WTC11 (cell line): ENCODE results near the gene RASSF9. TPM values are rescaled to one million over a fixed set of nuclear protein-coding genes. Genes with fewer than 3 reads are reported as not detected.

Experiments
- ATAC-seq: fragments of 200-7000 bp; cut with Tn5 transposase; 2 replicates; pipeline ENCODE4 v1.10.0; 2021; ENCODE audit warnings: mild to moderate bottlenecking, moderate library complexity
- CTCF ChIA-PET: fragments of 300-600 bp; sonication (Branson Sonifier 250); formaldehyde crosslinking; loops from one replicate; lab custom pipeline; 2021; ENCODE audit warnings: antibody characterized with exemption; lab: Charles Lee
- POLR2A ChIA-PET: fragments of 350-600 bp; sonication (Branson Sonifier 250); formaldehyde crosslinking; loops from one replicate; lab custom pipeline; 2021; ENCODE audit warnings: antibody characterized with exemption; lab: Charles Lee
- DNase-seq: peaks from one replicate; pipeline ENCODE4 v3.0.0; 2021; ENCODE audit warnings: low spot score
- H3K27ac Mint-ChIP-seq: 2 replicates; pipeline ENCODE4 v1.8.0; 2021; ENCODE audit warnings: mixed read lengths
- H3K27me3 Mint-ChIP-seq: 2 replicates; pipeline ENCODE4 v1.8.0; 2021; ENCODE audit warnings: low read depth, mild to moderate bottlenecking, moderate library complexity, mixed read lengths
- H3K36me3 Mint-ChIP-seq: 2 replicates; pipeline ENCODE4 v1.8.0; 2021; ENCODE audit warnings: mixed read lengths
- H3K4me1 Mint-ChIP-seq: 2 replicates; pipeline ENCODE4 v1.8.0; 2022; ENCODE audit warnings: mixed read lengths
- H3K4me3 Mint-ChIP-seq: 2 replicates; pipeline ENCODE4 v1.8.0; 2021; ENCODE audit warnings: mild to moderate bottlenecking, moderate library complexity, mixed read lengths
- H3K9me3 Mint-ChIP-seq: 2 replicates; pipeline ENCODE4 v1.8.0; 2021; ENCODE audit warnings: mixed read lengths
- ARID4B ChIP-seq: sonication (generic); formaldehyde crosslinking; IDR thresholded peaks from 2 replicates; pipeline ENCODE4 v1.8.0; 2023; ENCODE audit warnings: missing genetic modification reagents, mild to moderate bottlenecking, borderline replicate concordance
- CDX4 ChIP-seq: fragments of 250-450 bp; sonication (Bioruptor Pico); IDR thresholded peaks from 2 replicates; pipeline ENCODE4 v1.9.0; 2021; ENCODE audit warnings: moderate library complexity, mild to moderate bottlenecking, inconsistent platforms, borderline replicate concordance
- CREB1 ChIP-seq: sonication (generic); formaldehyde crosslinking; IDR thresholded peaks from 2 replicates; pipeline ENCODE4 v1.8.0; 2023; ENCODE audit warnings: mild to moderate bottlenecking, missing genetic modification reagents
- ERG ChIP-seq: fragments of 250-450 bp; sonication (Bioruptor Pico); IDR thresholded peaks from 2 replicates; pipeline ENCODE4 v1.8.0; 2021; ENCODE audit warnings: mild to moderate bottlenecking
- HMGA2 ChIP-seq: fragments of 250-450 bp; sonication (Bioruptor Pico); IDR thresholded peaks from 2 replicates; pipeline ENCODE4 v1.4.0; 2021; ENCODE audit warnings: mild to moderate bottlenecking, moderate library complexity
- JUN ChIP-seq: sonication (generic); formaldehyde crosslinking; IDR thresholded peaks from 2 replicates; pipeline ENCODE4 v1.8.0; 2023; ENCODE audit warnings: mild to moderate bottlenecking, missing genetic modification reagents
- NR1H2 ChIP-seq: sonication (generic); formaldehyde crosslinking; IDR thresholded peaks from 2 replicates; pipeline ENCODE4 v1.9.0; 2021; ENCODE audit warnings: mild to moderate bottlenecking, moderate library complexity, missing genetic modification reagents
- NR2C2 ChIP-seq: sonication (generic); formaldehyde crosslinking; IDR thresholded peaks from 2 replicates; pipeline ENCODE4 v1.8.0; 2022; ENCODE audit warnings: mild to moderate bottlenecking, missing genetic modification reagents
- NR3C1 ChIP-seq: sonication (generic); formaldehyde crosslinking; conservative IDR thresholded peaks from 2 replicates; pipeline ENCODE4 v1.8.1; 2023; ENCODE audit warnings: low read depth, mild to moderate bottlenecking, missing genetic modification reagents
- PREB ChIP-seq: sonication (generic); formaldehyde crosslinking; IDR thresholded peaks from 2 replicates; pipeline ENCODE4 v1.8.1; 2022; ENCODE audit warnings: mild to moderate bottlenecking, missing genetic modification reagents, moderate library complexity, borderline replicate concordance
- PRRX2 ChIP-seq: fragments of 250-450 bp; sonication (Bioruptor Pico); IDR thresholded peaks from 2 replicates; pipeline ENCODE4 v1.8.0; 2021; ENCODE audit warnings: mild to moderate bottlenecking
- TCF7 ChIP-seq: sonication (generic); formaldehyde crosslinking; IDR thresholded peaks from 2 replicates; pipeline ENCODE4 v1.8.0; 2022; ENCODE audit warnings: mild to moderate bottlenecking, low read depth, missing genetic modification reagents, moderate library complexity
- TP53 ChIP-seq: sonication (generic); formaldehyde crosslinking; IDR thresholded peaks from 2 replicates; pipeline ENCODE4 v1.8.1; 2023; ENCODE audit warnings: mild to moderate bottlenecking, missing genetic modification reagents
- USF2 ChIP-seq: sonication (generic); formaldehyde crosslinking; IDR thresholded peaks from 2 replicates; pipeline ENCODE4 v1.8.1; 2023; ENCODE audit warnings: mild to moderate bottlenecking, missing genetic modification reagents, moderate library complexity
- ZNF138 ChIP-seq: sonication (generic); formaldehyde crosslinking; conservative IDR thresholded peaks from 2 replicates; pipeline ENCODE4 v1.8.1; 2022; ENCODE audit warnings: mild to moderate bottlenecking, moderate library complexity, missing genetic modification reagents
- ZNF425 ChIP-seq: fragments of 250-450 bp; sonication (Bioruptor Pico); conservative IDR thresholded peaks from 2 replicates; pipeline ENCODE4 v1.9.0; 2021; ENCODE audit warnings: mild to moderate bottlenecking
- ZNF532 ChIP-seq: fragments of 250-450 bp; sonication (Bioruptor Pico); IDR thresholded peaks from 2 replicates; pipeline ENCODE4 v1.9.0; 2021; ENCODE audit warnings: mild to moderate bottlenecking, borderline replicate concordance
- total RNA-seq: library from RNA; stranded (reverse); gene quantifications from 3 replicates; pipeline ENCODE4 v1.2.3, GENCODE V29; 2021

The RASSF9 gene
- total RNA-seq, 1 experiment from 2014 or later: 0.33 TPM

- TF ChIP-seq TCF7 (CRISPR knock-in tag) (no peak), JUN (CRISPR knock-in tag) (no peak), PRRX2 (no peak)
Measured at GRCh38 chr12:85834378-85834777, 1.8 kb downstream of the RASSF9 start (continued).

- no peak for DNase-seq
- Mint-ChIP-seq H3K27ac (no peak overlapping the region), H3K4me1 (peaks cover 27% of the 10 kb centered on the region), H3K4me3 (no peak overlapping the region)
- TF ChIP-seq NR3C1 (CRISPR knock-in tag) (no peak), NR1H2 (CRISPR knock-in tag) (no peak)
- TF ChIP-seq, all 79 proteins: peak for 0
- no peaks in the 10 kb centered on the region for H3K27me3 Mint-ChIP-seq
- ChIA-PET CTCF (interaction anchor here (2.2 kb wide), 1 partner anchor 39 kb away, joined by 6 read pairs; no protein-coding TSS in a partner anchor), POLR2A (no interaction called here)
- no peaks in the 10 kb centered on the region for H3K36me3 Mint-ChIP-seq
- ATAC-seq: no peak
- H3K9me3 Mint-ChIP-seq: no peaks in the 10 kb centered on the region
Measured at GRCh38 chr12:85833579-85833978, 2.6 kb downstream of the RASSF9 start.

- CTCF ChIA-PET: interaction anchor here (0.8 kb wide), 1 partner anchor 36 kb away, joined by 3 read pairs; no protein-coding TSS in a partner anchor
- H3K27me3 Mint-ChIP-seq: no peaks in the 10 kb centered on the region
- H3K9me3 Mint-ChIP-seq: peaks cover 4% of the 10 kb centered on the region; the same call in 1 of the 2 replicates
- no peaks in the 10 kb centered on the region for H3K36me3 Mint-ChIP-seq
- H3K27ac Mint-ChIP-seq: no peak overlapping the region
- H3K4me1 Mint-ChIP-seq: peaks cover 20% of the 10 kb centered on the region
- DNase-seq (no peak), ATAC-seq (no peak)
- POLR2A ChIA-PET: no interaction called here
- H3K4me3 Mint-ChIP-seq: no peak overlapping the region
- TF ChIP-seq CDX4 (CRISPR knock-in tag) (no peak), NR2C2 (CRISPR knock-in tag) (no peak), ERG (no peak), TP53 (CRISPR knock-in tag) (no peak), ARID4B (no peak), USF2 (CRISPR knock-in tag) (no peak), ZNF138 (no peak), HMGA2 (CRISPR knock-in tag) (no peak), ZNF532 (CRISPR knock-in tag) (no peak), PREB (CRISPR knock-in tag) (no peak), ZNF425 (CRISPR knock-in tag) (no peak), CREB1 (CRISPR knock-in tag) (no peak)
Measured at GRCh38 chr12:85831327-85831990, 4.8 kb downstream of the RASSF9 start.
